Measurements from ENCODE around the gene CT47C1.

CT47C1 gene

DNA sequence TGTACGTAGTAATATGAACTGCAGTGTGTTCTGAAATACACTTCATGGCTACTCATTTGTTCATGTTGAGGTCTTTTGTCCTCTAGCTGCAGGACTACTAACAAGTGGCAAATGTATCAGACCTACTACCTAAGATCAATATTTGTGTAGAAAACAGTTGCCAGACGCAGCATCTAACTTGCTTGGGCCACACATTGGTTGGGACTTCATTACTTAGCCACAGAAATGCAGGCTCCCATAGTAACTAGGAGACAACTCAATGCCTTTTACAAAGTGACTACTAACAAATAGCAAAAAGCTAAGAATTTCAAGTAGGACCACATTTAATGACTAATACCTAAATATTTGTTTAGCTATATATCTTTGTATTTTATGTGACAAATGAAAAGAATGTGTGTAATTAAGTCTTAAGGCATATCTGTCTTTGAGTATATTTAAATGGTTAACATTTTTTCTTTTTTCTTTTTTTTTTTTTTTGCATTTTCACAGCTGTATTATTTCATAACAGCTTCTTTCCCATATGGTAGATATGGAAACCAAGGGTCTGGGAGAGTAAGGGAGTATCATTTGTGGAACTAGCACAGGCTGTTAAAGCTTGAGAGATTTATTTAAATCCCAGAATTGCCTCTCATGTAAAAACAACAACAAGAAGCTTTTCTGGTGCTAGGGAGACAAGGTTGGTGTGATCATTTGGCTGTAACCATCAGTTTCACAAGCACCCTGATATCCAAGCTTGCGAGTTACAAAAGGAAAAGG lies 2.7 kb downstream of the CT47C1 start:
- no peak for DNase-seq

DNA sequence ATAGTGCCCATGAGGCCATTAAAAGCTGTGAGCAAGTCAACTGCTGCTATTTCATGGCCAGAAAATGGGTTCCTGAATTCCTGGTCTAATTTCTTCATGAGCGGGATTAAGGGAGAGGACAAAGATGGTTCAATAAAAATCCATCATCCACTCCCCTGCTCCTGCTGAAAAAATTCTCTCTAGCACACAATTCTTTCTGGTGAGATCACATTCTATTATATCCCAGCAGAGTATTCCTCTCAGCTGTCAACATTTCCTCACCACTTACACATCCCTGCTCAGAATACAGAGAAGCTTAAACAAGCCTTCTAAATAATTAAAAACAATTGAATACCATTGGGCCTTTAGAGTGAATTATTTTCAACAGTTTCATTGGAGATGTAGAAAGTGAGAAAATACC lies 9.5 kb downstream of the CT47C1 start:
- no peak for DNase-seq

DNA sequence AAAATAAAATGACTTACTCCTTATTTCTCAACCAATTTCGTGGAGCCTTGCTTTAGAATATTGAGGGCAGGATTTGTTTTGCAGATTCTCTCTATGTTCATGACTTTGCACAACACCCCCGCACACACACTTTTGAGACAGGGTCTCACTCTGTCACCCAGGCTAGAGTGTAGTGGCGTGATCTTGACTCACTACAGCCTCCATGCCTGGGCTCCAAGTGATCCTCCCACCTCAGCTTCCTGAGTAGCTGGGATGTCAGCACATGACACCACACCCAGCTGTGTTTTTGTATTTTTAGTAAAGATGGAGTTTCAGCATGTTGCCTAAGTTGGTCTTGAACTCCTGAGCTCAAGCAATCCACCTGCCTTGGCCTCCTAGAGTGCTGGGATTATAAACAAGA lies 12.0 kb downstream of the CT47C1 start:
- no peak for DNase-seq

DNA sequence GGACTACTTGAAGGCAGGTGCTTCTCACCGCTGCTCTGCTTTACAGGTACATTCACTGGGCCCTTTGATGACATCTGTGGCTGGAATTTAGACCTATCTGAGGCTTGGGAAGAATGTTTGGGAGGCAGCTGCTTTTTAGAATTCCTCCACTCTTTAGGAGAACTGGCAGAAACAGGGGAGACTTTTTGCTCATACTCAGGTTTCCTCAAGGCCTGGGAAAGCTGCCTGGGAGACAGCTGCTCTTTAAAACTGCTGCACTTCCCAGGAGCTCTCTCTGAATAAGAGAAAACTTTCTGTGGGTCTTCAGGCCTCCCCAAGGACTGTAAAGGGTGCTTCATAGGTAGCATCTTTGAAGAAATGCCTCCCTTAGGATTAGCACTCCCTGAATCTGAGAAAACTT lies 14.3 kb downstream of the CT47C1 start:
- no peak for DNase-seq

DNA sequence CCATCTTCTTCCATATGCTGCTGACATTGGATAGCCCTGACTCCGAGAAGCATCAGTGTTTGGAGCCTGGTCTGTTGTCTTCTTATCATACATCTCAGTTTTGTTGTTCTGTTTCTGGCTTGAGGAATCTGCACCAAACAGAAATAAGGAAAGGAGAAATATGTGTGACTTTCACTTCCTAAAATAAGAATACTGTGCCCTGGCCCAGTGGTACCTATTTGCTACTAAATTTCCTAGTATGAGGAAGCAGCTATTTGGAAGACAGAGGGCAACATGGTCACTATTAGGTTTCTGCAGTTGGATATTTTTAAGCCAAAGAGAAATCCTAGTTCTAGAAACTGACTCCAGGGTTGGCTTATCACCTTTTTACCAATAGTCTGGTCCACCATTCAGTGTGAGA lies 16.8 kb downstream of the CT47C1 start:
- DNase-seq = no peak

DNA sequence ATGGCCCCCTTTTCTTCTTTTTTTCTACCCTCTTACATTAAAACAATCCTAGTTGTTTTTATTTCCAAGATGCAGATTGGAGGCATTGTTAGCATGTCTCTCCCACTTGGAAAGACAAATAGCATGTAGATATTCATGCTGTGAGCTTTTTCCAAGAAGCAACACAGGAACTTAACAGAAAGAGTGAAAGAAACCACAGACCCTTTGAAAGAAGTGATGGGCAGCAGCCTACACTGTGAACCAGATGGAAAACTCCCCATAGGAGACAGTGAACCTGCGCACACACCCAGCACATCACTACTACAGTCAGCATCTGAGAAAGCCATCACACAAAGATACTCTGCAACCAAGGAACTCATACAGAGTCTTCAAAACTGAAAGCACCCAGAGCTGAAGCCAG lies 17.8 kb downstream of the CT47C1 start:
- DNase-seq = no peak

DNA sequence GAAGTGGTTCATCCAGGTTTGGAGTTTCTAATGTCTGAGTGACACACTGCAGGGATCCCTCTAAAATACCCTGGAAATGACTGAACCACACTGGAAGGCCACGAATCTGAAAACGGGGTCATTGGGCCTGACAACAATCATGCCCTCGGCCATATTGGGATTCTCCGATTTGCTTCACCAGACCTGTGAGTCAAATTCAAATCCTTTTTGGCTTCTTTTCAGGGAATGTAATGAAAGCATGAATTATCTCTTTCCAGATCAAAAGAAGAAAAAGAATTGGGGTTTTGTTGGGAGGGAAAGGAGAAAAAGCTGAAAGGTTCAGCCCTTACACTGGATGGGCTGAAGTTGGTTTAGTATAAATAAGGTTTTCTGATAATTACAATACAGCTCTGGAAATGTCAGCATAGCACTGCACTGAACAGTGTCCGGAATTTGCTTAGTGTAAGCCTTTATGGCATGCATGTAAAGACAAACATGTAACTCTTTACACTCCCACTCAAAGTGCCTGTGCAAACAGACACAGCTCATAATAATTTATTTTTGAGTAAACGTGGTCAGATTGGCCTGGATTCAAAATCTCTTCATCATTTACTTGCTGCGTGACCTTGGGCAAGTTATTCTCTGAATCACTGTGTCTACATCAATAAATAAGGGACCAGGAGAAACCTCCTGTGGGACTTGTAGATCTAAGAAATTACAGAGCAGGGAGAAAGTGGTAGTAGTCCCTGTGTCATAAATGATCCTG lies 21.4 kb downstream of the CT47C1 start:
- DNase-seq = peak; percentile 1

DNA sequence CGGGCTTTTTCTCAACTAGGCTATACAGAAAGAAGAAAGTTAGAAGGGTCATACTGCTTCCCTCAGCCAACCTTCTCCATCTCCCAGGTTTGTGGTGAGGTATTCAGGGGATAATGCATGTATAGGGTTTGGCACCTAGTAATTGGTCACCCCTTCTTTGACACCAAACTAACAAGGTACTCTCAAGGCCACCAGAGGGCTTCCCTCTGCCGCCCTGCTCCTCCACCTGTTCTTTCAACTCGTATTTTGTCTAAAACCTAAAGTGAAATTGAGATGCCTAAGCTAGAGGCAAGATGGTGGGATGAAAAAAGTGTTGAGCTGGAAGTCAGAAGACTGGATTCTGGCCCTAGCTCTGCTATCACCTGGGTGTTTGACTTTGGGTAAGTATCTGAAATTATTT lies 22.0 kb downstream of the CT47C1 start:
- DNase-seq = no peak

DNA sequence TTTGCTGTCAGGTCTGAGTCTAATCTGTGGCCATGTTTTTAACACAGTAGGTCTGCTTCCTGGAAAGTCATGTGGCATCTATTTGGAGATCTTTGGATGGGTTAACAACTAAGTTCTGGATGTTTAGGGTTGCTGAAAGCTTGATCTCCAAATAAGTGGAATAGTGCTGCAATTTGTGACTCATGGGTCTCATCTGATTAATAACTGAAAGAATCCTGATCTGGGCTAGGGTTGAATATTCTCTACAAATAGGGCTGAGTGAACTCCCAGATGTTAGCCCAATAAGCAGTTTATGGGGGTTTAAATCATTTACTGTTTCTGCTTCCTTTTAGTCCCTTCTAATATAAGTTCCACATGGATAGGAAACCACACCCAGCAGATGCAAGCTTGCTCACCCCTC lies 23.1 kb downstream of the CT47C1 start:
- DNase-seq = no peak

DNA sequence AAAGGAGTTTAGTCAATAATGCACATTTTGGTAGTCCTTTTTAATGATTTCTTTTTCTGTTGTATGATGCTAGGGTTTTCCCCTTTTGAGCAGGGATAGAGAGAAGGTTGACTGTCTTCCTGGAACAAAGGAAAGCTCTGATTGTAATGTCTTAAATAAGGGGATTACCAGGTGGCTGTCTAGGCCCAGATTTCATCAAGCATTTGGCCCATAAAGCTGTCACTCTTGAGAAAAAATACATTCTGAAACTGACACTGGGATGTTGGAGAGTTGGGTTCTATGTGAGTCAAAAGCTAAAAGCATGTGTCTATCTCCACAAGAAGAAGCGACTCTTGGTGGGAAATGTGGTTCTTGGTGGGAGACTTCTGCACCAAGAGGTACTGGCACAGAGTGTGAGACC lies 28.4 kb downstream of the CT47C1 start:
- no peak for DNase-seq

DNA sequence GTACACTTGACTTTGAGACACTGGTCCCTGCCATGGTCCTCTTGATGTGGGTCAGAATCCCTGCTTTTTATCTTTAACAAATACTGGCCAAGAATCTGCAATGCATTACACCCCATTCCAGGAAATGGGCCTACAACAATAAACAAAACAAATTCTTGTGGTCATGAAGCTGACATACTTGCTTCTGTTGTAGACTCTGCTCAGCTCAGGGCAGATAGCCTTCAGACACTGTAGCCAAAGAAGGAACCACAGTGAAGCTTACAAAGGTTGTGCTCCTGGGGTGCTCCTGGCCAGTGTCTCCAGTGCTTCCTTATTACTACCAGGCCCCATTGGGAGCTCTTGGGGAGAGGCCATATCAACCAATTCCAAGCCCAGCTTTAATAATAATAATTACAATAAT lies 33.0 kb downstream of the CT47C1 start:
- DNase-seq = no peak

DNA sequence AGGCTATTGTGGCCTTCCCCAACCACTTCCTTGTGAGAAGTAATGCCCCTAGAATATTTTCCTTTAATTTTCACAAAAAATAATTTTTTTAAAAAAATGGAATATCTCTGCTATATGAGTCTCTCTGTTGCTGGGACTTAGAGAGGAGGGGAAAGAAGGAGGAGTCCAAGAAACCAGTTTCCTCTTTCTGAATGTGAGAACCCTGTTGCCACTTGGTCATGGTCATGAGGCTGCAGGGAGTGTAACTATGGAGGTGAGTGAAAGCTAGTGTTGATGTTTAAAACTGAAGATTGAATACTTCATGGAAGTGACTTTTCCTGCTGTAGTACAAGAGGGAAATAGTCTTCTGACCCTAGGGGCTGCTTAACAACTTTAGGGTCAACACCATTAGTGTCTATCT lies 34.4 kb downstream of the CT47C1 start:
- DNase-seq = no peak

DNA sequence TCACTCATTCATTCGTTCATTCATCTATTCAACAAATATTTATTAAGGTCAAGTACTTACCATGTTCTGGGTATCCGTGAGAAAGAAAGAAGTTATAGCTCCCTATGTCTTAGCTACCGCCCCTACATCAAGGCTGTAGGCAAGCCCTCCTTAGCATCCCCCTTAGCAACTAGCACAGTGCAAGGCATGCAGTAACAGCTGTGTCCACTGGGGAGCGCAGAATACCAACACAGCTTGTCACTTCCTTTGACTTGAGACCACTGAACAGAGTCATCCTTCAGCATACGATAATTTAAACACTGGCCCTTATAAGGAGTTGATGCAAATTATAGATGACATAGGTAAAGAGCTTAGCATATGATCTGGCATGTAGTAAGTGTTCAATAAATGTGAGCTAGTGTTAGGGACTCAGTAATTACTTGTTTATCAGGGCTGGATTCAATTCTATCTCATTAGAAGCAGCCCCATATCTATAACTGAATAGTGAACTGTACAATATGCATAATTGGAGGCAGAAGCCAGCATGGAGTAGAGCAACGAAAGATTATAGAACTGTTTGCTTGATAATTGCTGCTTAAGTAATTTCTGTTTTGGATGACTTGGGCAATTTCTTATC lies 46.1 kb downstream of the CT47C1 start:
- no peak for DNase-seq

DNA sequence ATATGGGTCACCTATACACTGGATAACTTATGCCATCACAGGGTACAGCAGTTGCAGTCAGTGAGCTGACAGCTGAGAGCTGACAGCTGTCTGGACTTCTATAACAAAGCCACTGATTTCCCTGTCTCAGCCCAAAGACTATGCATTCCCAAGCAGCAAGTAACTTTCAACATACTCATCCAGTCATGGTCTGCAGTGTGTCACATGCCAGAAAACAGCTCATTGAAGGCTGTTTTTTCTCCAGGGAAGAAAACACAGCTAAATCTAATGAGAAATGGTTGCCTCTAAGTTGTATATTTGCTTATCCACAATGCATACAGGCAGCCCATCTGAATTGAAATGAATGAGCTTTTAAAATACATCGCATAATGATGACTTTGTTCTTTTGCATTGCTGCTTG lies 48.5 kb downstream of the CT47C1 start:
- no peak for DNase-seq
